ENCODE results near the gene FGD2. TPM values are rescaled to one million over a fixed set of nuclear protein-coding genes. Genes with fewer than 3 reads are reported as not detected.
"Not testable (repeated sequence)": the region's sequence is repeated elsewhere in the genome, so short reads cannot be mapped to it uniquely, and the experiment has no call there.

The FGD2 gene
- total RNA-seq, 1 donor from 2014 or later = 5.4 TPM

DNA sequence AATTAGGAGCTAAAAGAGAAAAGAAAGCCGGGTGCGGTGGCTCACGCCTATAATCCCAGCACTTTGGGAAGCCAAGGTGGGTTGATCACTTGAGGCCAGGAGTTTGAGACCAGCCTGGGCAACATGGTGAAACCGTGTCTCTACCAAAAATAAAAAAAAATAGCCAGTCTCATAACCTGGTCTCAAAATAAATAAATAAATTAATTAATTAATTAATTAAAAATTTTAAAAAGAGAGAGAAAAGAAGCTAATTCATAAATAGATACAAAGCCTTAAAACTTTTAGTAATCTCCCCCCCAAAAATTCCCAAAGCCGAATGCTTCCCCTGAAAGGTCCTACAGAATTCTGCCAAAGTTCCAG is 53.5 kb downstream of the FGD2 start:
- not testable (repeated sequence) for DNase-seq

DNA sequence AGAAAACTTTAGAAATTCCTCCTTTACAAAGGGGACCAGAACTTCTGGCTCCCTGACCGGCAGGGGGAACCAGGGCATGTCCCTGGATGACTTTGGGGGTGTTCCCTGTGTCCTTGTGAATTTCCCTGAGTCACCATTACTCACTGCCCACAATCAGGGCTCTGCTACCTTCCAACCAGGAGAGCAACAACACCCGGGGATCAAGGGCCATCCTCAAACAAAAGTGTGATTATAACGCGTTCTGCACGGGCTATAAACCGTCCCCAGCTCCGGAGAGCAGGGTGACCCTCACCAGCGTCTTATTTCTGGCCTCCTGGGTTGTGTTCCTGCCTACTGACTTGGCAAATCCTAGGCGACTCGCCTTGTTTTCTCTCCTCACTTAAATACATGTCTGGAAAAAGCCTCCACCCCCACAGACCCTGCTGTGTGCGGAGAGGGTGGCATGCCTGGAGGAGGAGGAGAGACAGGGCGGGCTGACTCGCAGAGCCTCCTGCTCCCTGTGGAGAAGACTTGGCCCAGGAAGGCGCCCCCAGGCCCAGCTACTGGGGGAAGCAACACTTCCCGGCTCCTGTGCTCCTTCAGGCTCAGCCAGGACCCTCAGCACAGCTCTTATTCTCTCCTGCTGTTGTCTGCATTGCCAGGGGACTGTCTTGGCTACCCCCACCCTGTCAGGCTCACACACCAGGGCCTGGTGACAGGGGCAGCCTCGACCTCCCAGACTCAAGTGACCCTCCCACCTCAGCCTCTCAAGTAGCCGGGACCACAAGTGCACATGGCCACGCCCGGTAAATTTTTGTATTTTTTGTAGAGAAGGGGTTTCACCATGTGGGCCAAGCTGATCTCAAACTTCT is 54.1 kb downstream of the FGD2 start:
- peak; percentile 38 for DNase-seq

DNA sequence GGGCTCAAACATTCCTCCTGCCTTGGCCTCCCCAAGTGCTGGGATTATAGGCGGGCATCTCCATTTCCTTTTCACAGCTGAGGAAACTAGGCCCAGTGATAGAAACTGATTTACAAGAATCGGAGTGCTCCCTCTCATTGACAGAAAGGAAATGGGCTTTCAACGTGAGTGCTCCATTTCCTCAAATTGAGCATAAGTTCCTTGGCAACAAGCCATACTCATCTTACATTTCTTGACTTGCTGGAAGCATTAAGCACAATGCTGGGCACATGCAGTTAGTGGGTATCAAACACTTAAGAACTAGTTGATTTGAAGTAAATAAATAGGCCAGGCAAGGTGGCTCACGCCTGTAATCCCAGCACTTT is 54.7 kb downstream of the FGD2 start:
- peak; percentile 24 for DNase-seq

DNA sequence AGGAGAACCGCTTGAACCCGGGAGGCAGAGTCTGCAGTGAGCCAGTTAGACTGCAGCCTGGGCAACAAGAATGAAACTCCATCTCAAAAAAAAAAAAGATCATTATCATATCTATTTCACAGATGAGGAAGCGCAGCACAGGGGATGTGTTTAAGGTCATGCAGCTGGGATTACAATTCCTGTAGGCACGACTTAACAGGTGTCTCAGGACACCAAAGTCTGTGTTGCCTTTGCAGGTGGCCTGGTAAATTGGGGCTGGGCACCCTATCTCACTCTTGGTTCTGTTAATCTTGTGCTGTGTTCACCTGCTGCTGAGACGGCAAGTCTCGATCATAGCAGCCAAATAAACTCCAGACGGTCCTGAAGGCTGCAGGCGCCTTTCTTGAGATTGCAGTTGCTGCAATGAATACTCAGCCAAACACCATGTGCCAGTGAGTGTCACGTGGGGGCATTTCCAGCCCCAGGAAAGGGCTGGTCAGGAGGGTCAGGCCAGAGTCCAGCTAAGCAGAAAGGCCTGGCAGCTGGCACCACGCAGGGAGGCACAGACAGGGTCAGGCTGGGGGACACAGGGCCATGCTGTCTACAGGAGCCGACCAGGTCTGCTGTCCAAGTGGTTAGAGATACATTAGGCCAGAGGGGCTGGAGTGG is 55.8 kb downstream of the FGD2 start:
- no peak for DNase-seq

DNA sequence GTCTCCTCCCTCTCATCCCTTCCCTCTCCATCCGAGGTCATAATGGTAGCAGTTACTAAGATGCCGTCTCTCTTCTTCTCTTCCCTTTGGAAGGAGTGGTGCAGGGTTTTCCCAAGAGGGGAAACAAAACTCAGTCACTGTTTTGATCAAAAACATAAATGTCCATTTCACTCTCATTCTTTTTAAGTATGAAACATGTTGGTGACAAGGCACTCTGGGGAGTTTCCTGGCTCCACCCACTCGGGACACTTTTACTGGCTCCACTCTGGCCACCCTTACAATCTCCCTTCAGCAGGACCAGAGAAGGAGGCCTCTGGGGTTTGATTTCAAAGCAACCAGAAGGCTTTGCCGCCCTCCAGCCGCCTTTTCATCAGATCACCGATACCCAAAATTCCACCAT is 57.0 kb downstream of the FGD2 start:
- DNase-seq = no peak

DNA sequence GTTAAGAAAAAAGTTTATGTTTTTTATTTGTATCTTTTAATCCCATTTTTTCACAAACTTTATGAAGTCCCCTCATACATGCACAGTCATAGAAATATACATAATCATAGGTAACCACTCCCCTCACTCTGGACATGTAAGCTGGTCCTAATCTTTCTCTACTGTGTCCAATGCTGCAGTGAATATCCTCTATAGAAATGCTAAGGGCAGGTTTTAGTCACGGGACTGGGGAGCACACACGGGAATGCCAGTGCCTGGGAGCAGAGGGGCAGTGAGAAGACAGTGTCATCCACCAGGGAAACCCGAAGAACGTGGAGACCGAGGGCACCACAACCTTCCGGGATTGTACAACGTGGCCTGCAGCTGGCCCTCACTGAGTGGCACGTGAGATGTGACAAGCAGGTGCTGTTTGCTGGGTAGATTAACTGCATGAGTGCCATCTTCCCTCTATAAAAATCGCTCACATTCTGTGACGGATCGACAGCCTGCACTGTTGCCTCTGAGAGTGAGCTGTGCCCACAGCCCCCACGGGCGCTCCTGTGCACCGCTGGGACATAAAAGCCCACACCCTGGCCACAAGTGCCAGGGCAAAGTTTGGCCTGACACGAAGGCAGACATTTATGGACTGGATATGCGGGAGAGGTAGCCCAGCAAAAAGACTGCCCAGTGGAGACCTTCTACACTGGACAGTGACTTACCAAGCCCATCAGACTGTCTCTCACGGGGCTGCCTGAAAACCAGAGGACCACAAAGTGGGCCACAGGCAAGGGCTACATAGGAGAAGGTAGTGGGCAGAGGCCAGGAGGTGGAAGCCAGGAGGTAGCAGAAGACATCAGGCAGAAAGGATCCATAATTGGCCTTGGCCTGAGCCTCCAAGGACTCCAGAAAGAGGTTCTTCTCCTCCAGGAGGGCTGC is 63.2 kb downstream of the FGD2 start:
- DNase-seq = no peak

DNA sequence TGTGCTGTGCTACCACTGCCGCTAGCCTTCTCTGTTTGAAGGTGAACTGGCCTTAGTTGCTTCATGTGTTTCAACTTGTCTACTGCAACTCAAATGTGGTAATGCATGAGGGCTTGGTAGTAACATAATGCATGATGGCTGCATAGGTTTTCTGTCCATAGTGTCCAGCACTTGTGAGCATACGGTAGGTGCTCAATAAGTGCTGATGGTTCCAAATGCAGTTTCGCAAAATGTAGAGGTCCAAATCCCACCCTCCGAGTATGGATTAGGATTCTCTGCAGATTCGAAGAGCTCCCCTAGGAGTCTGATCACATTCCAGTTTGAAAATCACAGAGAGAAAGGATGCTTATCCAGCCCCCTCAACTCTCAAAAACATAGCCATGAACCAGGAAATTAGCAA is 64.2 kb downstream of the FGD2 start:
- no peak for DNase-seq

DNA sequence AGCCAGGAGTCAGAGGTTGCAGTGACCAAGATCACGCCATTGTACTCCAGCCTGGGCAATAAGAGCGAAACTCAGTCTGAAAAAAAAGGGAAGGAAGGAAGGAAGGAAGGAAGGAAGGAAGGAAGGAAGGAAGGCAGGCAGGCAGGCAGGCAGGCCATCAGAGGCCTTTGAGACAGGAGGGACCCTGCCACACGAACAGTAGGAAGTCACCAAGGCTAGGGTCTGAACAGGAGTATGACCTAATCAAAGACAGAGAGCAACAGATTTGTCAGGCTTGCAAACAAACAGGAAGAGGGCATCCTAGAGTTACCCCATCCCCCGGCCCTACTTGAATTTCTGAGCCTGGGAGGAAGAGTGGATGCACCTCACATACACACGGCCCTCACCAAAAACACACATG is 67.1 kb downstream of the FGD2 start:
- DNase-seq = no peak

DNA sequence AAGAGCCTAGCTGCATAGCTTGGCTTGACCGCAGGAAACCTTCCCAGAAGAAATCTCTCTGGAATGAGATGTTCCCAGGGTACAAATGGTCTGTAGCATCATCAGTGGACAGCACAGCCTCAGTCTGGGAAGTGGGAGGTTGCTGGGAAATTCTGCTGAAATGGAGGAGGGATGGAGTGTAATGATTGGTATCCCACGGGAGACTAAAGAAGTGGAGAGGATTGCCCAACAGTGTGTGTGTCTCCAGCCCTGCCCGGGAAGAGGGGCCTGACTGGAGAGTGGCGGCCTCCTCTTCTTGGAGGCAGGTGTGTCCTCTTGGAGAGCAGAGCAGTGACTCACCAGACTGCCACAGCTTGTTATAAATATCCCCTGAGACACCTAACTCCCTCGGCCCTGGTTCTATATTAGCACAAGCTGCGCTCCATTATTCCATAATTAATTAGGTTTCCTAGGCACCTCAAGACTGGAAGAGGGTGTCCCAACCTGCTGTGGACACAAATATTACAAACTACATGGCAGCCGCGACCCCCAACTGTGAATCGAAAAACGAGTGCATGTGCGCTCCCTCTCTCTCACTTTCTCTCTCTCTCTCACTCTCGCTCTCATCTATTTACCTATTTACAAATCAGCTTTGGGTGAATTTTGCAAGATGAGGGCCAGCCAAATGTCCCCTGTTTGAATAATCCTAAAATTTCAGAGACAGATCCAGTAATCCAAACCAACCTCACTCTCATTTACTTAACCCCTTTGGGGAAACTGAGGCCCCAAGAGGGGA is 68.8 kb downstream of the FGD2 start:
- no peak for DNase-seq

DNA sequence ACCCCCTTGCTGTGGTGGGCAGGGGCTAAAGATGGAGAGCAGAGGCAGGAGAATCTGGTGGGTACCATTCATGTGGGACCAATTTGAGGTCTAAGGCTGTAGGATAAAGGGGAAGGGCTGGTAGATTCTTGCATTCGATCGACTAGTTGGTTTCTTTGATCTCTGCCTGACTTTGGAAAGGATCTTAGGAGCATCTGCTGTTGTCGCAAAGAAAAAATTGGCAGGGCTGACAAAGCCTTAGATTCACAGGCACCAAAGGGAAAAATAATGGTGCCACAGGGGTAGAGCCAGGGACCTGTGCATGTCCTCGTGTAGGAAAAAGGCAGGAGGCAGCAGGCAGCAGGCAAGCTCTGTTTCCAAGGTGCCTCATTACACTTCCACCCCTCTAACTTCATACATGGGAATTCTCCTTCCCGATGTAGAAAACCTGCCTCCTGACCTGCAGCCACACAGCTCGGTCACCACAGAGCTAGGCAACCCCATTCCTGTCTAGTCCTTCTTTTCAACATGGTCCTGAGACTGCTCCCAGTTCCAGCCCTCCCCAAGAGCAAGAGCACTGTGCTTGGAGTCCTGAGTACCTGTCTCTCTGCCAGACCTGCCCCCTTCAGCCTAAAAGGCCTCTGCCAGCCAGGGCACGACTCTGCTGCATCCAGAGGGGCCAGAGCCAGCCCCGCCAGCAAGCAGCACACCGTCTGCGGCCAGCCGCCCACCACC is 71.9 kb downstream of the FGD2 start:
- no peak for DNase-seq

DNA sequence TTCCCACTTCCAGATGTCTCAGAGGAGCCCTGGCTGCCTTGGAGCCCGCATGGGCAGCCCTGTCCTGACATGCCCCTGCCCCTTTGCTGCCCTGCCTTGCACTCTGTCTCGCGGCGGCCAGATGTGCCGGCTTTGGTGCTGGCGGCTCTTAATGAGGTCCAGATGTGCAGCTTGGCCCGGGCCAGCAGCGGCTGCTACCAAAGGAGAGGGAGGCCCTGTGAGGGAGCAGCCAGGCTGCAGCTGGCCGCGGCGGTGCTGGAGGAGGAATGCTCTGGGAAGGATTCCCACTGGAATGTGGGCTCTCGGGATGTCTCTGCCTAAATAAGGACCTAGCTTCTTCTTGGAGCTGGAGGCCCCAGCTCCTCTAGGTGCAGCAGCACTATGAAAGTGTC is 72.4 kb downstream of the FGD2 start:
- DNase-seq = peak; percentile 89

Other genes with a start within 250 kb of the FGD2 start
- 4.0 TPM for gene CPNE5, start 166.2 kb upstream of the FGD2 start, total RNA-seq
- gene PPIL1, start 130.9 kb upstream of the FGD2 start, total RNA-seq = 14.2 TPM
- gene C6orf89, start 119.7 kb upstream of the FGD2 start, total RNA-seq = 27.1 TPM
- 10.1 TPM for gene PI16, start 50.9 kb upstream of the FGD2 start, total RNA-seq
- gene MTCH1, start 19.5 kb upstream of the FGD2 start, total RNA-seq = 105 TPM
- gene PIM1, start 164.5 kb downstream of the FGD2 start, total RNA-seq = 38.3 TPM

All from skin of body (tissue), 2 donors.